HCT116 (cell line): Measurements from ENCODE around the gene RNPEPL1.

Source experiments
- EGR1 ChIP-seq: IDR thresholded peaks from 2 replicates; pipeline ENCODE4 v1.6.1; 2012; ENCODE audit warnings: low read depth
- EZH2 ChIP-seq: fragments of 200-600 bp; sonication (generic); IDR thresholded peaks from 2 replicates; pipeline ENCODE4 v1.6.1; 2017; ENCODE audit warnings: antibody characterized with exemption, mixed run types
- JUND ChIP-seq: IDR thresholded peaks from 2 replicates; pipeline ENCODE4 v1.6.1; 2012
- POLR2A ChIP-seq: IDR thresholded peaks from 2 replicates; pipeline ENCODE4 v1.7.0; 2011; ENCODE audit warnings: borderline replicate concordance; ENCODE audit not compliant: insufficient read depth, insufficient read length; ENCODE audit errors: extremely low read depth
- POLR2AphosphoS5 ChIP-seq: IDR thresholded peaks from 2 replicates; pipeline ENCODE4 v1.6.1; 2011; ENCODE audit warnings: mild to moderate bottlenecking, low read depth, low read length, moderate library complexity
- RAD21 ChIP-seq: IDR thresholded peaks from 2 replicates; pipeline ENCODE4 v1.6.1; 2012; ENCODE audit warnings: low read depth, mild to moderate bottlenecking
- SP1 ChIP-seq: IDR thresholded peaks from 2 replicates; pipeline ENCODE4 v1.6.1; 2012; ENCODE audit warnings: low read depth
- SRF ChIP-seq: IDR thresholded peaks from 2 replicates; pipeline ENCODE4 v1.6.1; 2012; ENCODE audit warnings: low read depth
- TCF7L2 ChIP-seq: IDR thresholded peaks from 2 replicates; pipeline ENCODE4 v1.7.0; 2011; ENCODE audit warnings: borderline replicate concordance, inconsistent platforms; ENCODE audit not compliant: insufficient read depth, insufficient read length; ENCODE audit errors: extremely low read depth
- YY1 ChIP-seq: IDR thresholded peaks from 2 replicates; pipeline ENCODE4 v1.6.1; 2011; ENCODE audit warnings: low read length, low read depth, moderate library complexity, mild to moderate bottlenecking; ENCODE audit not compliant: insufficient replicate concordance; ENCODE audit errors: extremely low read depth
- TF ChIP-seq, protein P1 (sequence below), 3 experiments: fragments of 200-600 bp in 1 of 3; sonication (generic) in 1 of 3; IDR thresholded peaks in 2 of 3; conservative IDR thresholded peaks in 1 of 3; 2 replicates each; pipeline ENCODE4 v1.5.1; 2012 to 2017; ENCODE audit warnings: low read depth in 2 of 3, low read length in 2 of 3, antibody characterized with exemption in 1 of 3, borderline replicate concordance in 1 of 3, control low read depth in 1 of 3, mild to moderate bottlenecking in 1 of 3, mixed read lengths in 1 of 3, mixed run types in 1 of 3, moderate library complexity in 1 of 3; ENCODE audit not compliant: insufficient read depth in 1 of 3
- TF ChIP-seq, protein P2 (sequence below): IDR thresholded peaks from 2 replicates; pipeline ENCODE4 v1.6.1; 2012; ENCODE audit warnings: low read depth

DNA sequence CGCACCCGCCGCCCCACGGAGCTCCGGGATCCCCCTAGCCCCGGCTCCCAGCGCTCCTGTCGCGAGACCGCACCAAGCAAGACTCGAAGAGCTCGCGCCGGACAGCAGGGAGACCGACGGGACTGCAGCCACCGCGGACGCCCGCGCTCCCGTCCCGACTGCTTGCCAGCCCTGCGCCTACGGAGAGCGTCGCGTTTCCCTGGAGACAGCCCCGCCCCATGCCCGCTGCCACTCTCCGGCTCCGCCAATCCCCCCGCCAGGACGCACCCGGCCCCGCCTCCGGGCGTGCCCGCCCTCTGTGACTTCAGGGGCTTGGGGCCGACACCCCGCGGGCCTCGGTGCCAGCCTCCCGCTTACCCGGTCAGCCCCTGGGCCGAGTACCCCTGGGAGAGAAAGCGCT is 10.5 kb upstream of the RNPEPL1 start, which contains the start of gene ANKMY1:
- TF ChIP-seq JUND (no peak), SRF (no peak), POLR2AphosphoS5 (no peak), SP1 (no peak), EGR1 (no peak), POLR2A (no peak), RAD21 (no peak), EZH2 (no peak), TCF7L2 (no peak), YY1 (no peak)
- TF ChIP-seq, protein P1, sequence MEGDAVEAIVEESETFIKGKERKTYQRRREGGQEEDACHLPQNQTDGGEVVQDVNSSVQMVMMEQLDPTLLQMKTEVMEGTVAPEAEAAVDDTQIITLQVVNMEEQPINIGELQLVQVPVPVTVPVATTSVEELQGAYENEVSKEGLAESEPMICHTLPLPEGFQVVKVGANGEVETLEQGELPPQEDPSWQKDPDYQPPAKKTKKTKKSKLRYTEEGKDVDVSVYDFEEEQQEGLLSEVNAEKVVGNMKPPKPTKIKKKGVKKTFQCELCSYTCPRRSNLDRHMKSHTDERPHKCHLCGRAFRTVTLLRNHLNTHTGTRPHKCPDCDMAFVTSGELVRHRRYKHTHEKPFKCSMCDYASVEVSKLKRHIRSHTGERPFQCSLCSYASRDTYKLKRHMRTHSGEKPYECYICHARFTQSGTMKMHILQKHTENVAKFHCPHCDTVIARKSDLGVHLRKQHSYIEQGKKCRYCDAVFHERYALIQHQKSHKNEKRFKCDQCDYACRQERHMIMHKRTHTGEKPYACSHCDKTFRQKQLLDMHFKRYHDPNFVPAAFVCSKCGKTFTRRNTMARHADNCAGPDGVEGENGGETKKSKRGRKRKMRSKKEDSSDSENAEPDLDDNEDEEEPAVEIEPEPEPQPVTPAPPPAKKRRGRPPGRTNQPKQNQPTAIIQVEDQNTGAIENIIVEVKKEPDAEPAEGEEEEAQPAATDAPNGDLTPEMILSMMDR (IDR thresholded peaks at IDR 0.05 in 2 of 3, conservative IDR thresholded peaks at IDR 0.05 in 1 of 3; ENCODE audit: borderline replicate concordance in 1 of 3, insufficient read depth in 1 of 3, low read depth in 2 of 3, low read length in 2 of 3): no peak
- TF ChIP-seq, protein P2, sequence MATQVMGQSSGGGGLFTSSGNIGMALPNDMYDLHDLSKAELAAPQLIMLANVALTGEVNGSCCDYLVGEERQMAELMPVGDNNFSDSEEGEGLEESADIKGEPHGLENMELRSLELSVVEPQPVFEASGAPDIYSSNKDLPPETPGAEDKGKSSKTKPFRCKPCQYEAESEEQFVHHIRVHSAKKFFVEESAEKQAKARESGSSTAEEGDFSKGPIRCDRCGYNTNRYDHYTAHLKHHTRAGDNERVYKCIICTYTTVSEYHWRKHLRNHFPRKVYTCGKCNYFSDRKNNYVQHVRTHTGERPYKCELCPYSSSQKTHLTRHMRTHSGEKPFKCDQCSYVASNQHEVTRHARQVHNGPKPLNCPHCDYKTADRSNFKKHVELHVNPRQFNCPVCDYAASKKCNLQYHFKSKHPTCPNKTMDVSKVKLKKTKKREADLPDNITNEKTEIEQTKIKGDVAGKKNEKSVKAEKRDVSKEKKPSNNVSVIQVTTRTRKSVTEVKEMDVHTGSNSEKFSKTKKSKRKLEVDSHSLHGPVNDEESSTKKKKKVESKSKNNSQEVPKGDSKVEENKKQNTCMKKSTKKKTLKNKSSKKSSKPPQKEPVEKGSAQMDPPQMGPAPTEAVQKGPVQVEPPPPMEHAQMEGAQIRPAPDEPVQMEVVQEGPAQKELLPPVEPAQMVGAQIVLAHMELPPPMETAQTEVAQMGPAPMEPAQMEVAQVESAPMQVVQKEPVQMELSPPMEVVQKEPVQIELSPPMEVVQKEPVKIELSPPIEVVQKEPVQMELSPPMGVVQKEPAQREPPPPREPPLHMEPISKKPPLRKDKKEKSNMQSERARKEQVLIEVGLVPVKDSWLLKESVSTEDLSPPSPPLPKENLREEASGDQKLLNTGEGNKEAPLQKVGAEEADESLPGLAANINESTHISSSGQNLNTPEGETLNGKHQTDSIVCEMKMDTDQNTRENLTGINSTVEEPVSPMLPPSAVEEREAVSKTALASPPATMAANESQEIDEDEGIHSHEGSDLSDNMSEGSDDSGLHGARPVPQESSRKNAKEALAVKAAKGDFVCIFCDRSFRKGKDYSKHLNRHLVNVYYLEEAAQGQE: no peak
